ENCODE data around the gene DOCK6. TPM values are rescaled to one million over a fixed set of nuclear protein-coding genes. Genes with fewer than 3 reads are reported as not detected.

Gene DOCK6
- total and polyA plus RNA-seq, 10 of the 15 experiments (the other 5 are each of a cell fraction or from before 2014, with no cell fraction given): 0.76 to 24.8 (median 4.7) TPM

DNA sequence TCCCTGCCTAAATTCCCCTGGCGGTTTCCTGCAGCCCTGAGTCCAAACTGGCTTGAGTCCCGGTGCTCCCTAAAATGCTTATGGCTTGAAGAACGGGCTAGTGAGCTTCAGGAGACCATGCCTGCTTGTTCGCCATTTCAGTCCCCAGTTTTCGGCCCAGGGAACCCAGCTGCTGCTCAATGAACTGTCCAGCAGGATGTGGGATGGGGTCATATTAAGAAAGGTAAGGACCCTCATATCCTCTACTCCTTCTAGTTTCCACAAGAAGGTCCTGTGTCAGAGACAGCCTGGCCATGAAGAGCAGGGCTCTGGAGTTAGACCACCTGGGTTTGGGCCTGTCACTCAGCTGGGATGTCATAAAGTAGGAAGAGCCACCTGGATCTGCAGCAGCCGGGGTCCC, 89.7 kb downstream of the DOCK6 start:
- SMC1A ChIA-PET (ENCODE audit: uncharacterized antibody, unreplicated experiment): no interaction called here
- H3K36me3 ChIP-seq (ENCODE audit: control insufficient read depth in 2 of 2, insufficient read depth in 2 of 2, low read length in 1 of 2): peaks cover 0 to 4% of the 10 kb centered on the region in 2 experiments; a peak in 2 of 4 replicates

DNA sequence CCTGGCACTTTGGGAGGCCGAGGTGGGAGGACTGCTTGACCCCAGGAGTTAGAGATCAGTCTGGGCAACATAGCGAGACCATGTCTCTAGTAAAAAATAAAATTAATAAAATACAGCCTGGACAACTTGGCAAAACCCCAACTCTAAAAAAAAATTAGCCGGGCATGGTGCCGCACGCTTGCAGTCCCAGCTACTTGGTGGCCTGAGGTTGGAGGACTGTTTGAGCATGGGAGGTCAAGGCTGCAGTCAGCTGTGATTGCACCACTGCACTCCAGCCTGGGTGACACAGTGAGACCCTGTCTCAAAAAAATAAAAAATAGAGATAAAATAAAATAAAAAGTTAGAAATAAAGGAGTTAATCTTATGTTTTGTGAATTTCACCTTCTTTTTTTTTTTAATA, 91.2 kb downstream of the DOCK6 start:
- H3K4me3 ChIP-seq: no peak overlapping the region
- peaks cover 0 to 6% of the 10 kb centered on the region in 2 experiments; a peak in 2 of 4 replicates for H3K36me3 ChIP-seq (ENCODE audit: control insufficient read depth in 2 of 2, insufficient read depth in 2 of 2, low read length in 1 of 2)
- RAD21 ChIA-PET (ENCODE audit: unreplicated experiment): no interaction called here
- CTCF ChIA-PET: no interaction called here
- no peaks in the 10 kb centered on the region for H3K4me1 ChIP-seq (ENCODE audit: control insufficient read depth, insufficient read depth, low read length)
- POLR2A ChIA-PET: no interaction called here
- ATAC-seq (no peak), DNase-seq (ENCODE audit: low read depth, low spot score) (no peak), FAIRE-seq (no peak)
- H2AFZ ChIP-seq (ENCODE audit: control insufficient read depth, low read depth, low read length): no peak overlapping the region
- no TSS peak for BruUV-seq (replicated peaks)
- 74% methylated on average over 5 of the region's 5 CpGs for WGBS (ENCODE audit: insufficient coverage, insufficient replicate concordance, low lambda C conversion rate, missing lambda C conversion rate)
- H3K4me2 ChIP-seq (ENCODE audit: control insufficient read depth, insufficient read depth): no peak overlapping the region
- H3K9ac ChIP-seq (ENCODE audit: control insufficient read depth, insufficient read depth, low read length): no peak overlapping the region
- H3K79me2 ChIP-seq (ENCODE audit: control insufficient read depth, insufficient read depth, low read length): no peaks in the 10 kb centered on the region
- no peak overlapping the region for H3K27ac ChIP-seq (ENCODE audit: control insufficient read depth, insufficient read depth)
- no peaks in the 10 kb centered on the region for H4K20me1 ChIP-seq (ENCODE audit: control insufficient read depth, insufficient read depth)
- SMC1A ChIA-PET (ENCODE audit: uncharacterized antibody, unreplicated experiment): no interaction called here
- in situ Hi-C loops (cut with MboI) (no loop called here), intact Hi-C loops (cut with micrococcal nuclease; ENCODE audit: unreplicated experiment) (no loop called here)
- H3K9me3 ChIP-seq (replicated peaks; ENCODE audit: control insufficient read depth, insufficient read depth, low read length): no peaks in the 10 kb centered on the region
- no peaks in the 10 kb centered on the region for H3K27me3 ChIP-seq (replicated peaks in 1 of 2; ENCODE audit: control insufficient read depth in 2 of 2, insufficient read depth in 2 of 2, low read length in 1 of 2)
- TF ChIP-seq TBL1XR1 (IDR thresholded peaks at IDR 0.05; ENCODE audit: low read depth, low read length) (no peak), SIN3A (IDR thresholded peaks at IDR 0.05; ENCODE audit: low read depth, low read length) (no peak), ETV6 (conservative IDR thresholded peaks at IDR 0.05 in 1 of 2, IDR thresholded peaks at IDR 0.05 in 1 of 2; ENCODE audit: borderline replicate concordance in 1 of 2, low read depth in 1 of 2) (no peak), NFYA (IDR thresholded peaks at IDR 0.05; ENCODE audit: borderline replicate concordance, low read depth, low read length) (no peak), RFX5 (IDR thresholded peaks at IDR 0.05; ENCODE audit: low read depth, low read length) (no peak), GABPA (IDR thresholded peaks at IDR 0.05; ENCODE audit: low read depth) (no peak), ZNF622 (IDR thresholded peaks at IDR 0.05) (no peak), RUNX3 (IDR thresholded peaks at IDR 0.05; ENCODE audit: low read length) (no peak), HDAC6 (IDR thresholded peaks at IDR 0.05; ENCODE audit: unreplicated experiment) (no peak), TARDBP (IDR thresholded peaks at IDR 0.05; ENCODE audit: borderline replicate concordance) (no peak), NR2C1 (IDR thresholded peaks at IDR 0.05) (no peak), NR2F1 (conservative IDR thresholded peaks at IDR 0.05) (no peak), SUPT20H (IDR thresholded peaks at IDR 0.05; ENCODE audit: borderline replicate concordance, control insufficient read depth, low read depth, low read length) (no peak)
- TF ChIP-seq, protein P1, sequence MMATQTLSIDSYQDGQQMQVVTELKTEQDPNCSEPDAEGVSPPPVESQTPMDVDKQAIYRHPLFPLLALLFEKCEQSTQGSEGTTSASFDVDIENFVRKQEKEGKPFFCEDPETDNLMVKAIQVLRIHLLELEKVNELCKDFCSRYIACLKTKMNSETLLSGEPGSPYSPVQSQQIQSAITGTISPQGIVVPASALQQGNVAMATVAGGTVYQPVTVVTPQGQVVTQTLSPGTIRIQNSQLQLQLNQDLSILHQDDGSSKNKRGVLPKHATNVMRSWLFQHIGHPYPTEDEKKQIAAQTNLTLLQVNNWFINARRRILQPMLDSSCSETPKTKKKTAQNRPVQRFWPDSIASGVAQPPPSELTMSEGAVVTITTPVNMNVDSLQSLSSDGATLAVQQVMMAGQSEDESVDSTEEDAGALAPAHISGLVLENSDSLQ (IDR thresholded peaks at IDR 0.05): no peak
- TF ChIP-seq, protein P2, sequence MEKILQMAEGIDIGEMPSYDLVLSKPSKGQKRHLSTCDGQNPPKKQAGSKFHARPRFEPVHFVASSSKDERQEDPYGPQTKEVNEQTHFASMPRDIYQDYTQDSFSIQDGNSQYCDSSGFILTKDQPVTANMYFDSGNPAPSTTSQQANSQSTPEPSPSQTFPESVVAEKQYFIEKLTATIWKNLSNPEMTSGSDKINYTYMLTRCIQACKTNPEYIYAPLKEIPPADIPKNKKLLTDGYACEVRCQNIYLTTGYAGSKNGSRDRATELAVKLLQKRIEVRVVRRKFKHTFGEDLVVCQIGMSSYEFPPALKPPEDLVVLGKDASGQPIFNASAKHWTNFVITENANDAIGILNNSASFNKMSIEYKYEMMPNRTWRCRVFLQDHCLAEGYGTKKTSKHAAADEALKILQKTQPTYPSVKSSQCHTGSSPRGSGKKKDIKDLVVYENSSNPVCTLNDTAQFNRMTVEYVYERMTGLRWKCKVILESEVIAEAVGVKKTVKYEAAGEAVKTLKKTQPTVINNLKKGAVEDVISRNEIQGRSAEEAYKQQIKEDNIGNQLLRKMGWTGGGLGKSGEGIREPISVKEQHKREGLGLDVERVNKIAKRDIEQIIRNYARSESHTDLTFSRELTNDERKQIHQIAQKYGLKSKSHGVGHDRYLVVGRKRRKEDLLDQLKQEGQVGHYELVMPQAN (conservative IDR thresholded peaks at IDR 0.05): no peak

More for the DNA sequence above, 89.7 kb downstream of the DOCK6 start:
- no peak overlapping the region for H3K27ac ChIP-seq (ENCODE audit: control insufficient read depth, insufficient read depth)
- H3K9me3 ChIP-seq (replicated peaks; ENCODE audit: control insufficient read depth, insufficient read depth, low read length): no peaks in the 10 kb centered on the region
- POLR2A ChIA-PET: interaction anchor here (0.5 kb wide), 1 partner anchor 231 kb away, joined by 4 read pairs; no protein-coding TSS in a partner anchor
- 61% methylated on average over 6 of the region's 6 CpGs for WGBS (ENCODE audit: insufficient coverage, insufficient replicate concordance, low lambda C conversion rate, missing lambda C conversion rate)
- no peak overlapping the region for H3K4me2 ChIP-seq (ENCODE audit: control insufficient read depth, insufficient read depth)
- in situ Hi-C loops (cut with MboI): no loop called here
- H3K9ac ChIP-seq (ENCODE audit: control insufficient read depth, insufficient read depth, low read length): no peak overlapping the region
- no peak overlapping the region for H3K4me3 ChIP-seq
- no peak overlapping the region for H2AFZ ChIP-seq (ENCODE audit: control insufficient read depth, low read depth, low read length)
- no peaks in the 10 kb centered on the region for H3K79me2 ChIP-seq (ENCODE audit: control insufficient read depth, insufficient read depth, low read length)
- H3K4me1 ChIP-seq (ENCODE audit: control insufficient read depth, insufficient read depth, low read length): no peaks in the 10 kb centered on the region
- no TSS peak for BruUV-seq (replicated peaks)
- CTCF ChIA-PET: no interaction called here
- TF ChIP-seq, protein P3, sequence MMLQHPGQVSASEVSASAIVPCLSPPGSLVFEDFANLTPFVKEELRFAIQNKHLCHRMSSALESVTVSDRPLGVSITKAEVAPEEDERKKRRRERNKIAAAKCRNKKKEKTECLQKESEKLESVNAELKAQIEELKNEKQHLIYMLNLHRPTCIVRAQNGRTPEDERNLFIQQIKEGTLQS (IDR thresholded peaks at IDR 0.05; ENCODE audit: borderline replicate concordance, extremely low read depth, low read depth, low read length): no peak
- no peak for DNase-seq (ENCODE audit: low read depth, low spot score)
- RAD21 ChIA-PET (ENCODE audit: unreplicated experiment): no interaction called here
- no peak for FAIRE-seq
- H3K27me3 ChIP-seq (replicated peaks in 1 of 2; ENCODE audit: control insufficient read depth in 2 of 2, insufficient read depth in 2 of 2, low read length in 1 of 2): no peaks in the 10 kb centered on the region
- intact Hi-C loops (cut with micrococcal nuclease; ENCODE audit: unreplicated experiment): no loop called here
- no peak for ATAC-seq
- H4K20me1 ChIP-seq (ENCODE audit: control insufficient read depth, insufficient read depth): no peaks in the 10 kb centered on the region
